Activated T-cell treated with anti-CD3 and anti-CD28 coated beads, Interleukin-2, amount 50 U/mL, for 1 hour (primary cell): Measurements from ENCODE around the gene RABGAP1L.
"Not testable (repeated sequence)": the region's sequence is repeated elsewhere in the genome, so short reads cannot be mapped to it uniquely, and the experiment has no call there.

ENCODE experiments used
- DNase-seq: peaks from one replicate; pipeline ENCODE4 v3.0.0-alpha.2; 2020

RABGAP1L gene

DNA sequence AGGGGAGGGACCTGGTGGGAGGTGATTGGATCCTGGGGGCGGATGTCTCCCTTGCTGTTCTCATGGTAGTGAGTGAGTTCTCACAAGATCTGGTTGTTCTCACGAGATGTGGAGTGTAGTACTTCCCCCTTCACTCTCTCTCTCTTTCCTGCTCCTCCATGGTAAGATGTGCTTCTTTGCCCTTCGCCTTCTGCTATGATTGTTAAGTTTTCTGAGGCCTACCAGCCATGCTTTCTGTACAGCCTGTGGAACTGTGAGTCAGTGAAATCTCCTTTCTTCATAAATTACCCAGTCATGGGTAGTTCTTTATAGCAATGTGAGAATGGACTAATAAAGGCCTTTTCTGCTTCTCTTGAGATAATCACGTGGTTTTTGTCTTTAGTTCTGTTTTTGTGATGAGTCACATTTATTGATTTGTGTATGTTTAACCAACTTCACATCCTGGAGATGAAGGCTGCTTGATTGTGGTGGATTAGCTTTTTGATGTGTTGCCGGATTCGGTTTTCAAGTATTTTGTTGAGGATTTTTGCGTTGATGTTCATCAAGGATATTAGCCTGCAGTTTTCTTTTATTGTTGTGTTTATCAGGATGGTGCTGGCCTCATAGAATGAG lies 45.5 kb downstream of the RABGAP1L start:
- DNase-seq, result no peak

DNA sequence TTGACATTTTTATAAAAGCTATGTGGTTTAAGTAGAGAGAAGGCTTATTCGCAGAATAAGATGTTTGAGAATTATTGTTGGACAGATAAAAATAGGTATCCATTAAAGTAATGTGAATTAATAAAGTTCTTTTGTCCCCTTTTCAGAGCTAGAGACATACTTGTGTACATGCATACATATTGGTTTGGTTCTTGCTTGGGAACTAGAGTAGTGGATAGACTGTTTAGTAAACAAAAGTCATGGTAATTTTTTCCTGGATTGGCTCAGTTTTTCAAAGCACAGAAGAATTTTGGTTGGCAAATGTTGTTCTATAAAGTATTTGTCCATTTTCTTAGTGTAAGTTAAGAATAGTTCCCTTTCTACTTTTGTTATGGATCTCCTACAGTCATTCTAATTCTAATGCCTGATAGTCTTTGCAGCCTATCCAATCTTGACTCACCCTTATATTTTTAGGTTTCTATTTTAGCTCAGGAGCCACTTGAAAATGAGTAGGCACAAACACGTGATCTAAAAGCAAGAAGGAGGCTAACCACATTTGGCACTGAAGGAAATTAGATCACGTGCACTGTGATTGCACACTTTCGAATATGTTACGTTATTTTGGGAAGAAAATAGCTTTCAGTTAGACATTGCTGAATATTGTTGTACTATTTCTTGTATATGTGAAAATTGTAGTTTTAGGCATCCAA lies 47.0 kb downstream of the RABGAP1L start:
- DNase-seq, result no peak

DNA sequence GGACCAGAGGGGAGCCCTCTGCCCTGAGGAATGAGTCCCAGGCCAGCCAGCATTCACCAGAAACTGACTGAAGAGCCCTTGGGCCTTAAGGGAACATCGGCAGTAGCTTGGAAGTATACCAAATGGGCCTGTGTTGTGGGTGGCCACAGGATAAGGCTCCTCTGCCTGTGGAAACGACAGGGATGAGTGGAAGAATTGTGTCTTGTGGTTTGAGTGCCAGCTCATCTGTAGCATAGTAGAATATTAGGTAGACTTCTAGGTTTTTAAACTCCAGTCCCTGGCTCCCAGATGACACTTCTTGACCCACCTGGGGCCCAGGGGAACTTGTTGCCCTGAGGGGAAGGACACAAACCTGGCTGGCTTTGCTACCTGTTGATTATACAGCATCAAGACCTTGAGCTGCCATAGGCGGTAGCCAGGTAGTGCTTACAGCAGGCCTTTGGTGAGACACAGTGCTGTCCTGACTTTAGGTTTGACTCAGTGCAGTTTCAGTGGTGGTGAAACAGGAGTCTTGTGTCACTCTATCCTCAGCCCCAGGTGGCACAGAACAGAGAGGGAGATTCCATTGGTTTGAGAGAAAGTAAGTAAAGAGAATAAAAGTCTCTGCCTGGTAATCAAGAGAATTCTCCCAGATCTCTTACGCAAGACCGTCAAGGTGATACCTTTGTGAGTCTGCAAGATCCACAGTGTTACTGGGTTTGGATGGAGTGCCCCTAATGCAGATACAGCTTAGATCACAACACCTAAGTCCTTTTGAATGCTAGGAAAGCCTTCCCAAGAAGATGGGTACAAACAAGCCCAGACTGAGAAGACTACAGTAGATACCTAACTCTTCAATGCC lies 50.2 kb downstream of the RABGAP1L start:
- no peak for DNase-seq

DNA sequence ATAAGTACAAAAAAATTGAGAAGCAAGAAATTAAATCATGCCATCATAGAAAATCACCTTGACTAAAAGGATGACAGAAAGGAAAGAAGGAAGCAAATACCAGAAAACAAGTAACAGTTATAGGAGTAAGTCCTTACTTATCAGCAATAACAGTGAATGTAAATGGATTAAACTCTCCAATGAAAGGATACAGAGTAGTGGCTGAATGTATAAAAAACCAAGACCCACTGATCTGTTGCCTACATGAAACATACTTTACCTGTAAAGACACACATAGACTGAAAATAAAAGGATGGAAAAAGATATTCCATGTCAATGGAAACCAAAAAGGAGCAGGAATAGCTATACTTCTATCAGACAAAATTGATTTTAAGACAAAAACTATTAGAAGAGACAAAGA lies 52.2 kb downstream of the RABGAP1L start:
- DNase-seq, result no peak

DNA sequence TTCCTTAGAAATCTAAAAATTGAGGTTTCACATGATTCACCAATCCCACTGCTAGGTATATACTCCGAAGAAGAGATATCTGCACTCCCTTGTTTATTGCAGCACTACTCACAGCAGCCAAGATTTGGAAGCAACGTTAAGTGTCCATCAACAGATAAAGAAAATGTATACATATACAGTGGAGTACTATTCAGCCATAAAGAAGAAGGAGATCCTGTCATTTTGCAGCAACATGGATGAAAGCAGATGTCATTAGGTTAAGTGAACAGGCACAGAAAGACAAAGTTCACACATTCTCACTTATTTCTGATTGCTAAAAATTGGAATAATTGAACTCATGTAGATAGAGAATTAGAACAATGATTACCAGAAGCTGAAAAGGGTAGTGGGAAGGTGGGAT lies 56.4 kb downstream of the RABGAP1L start:
- DNase-seq, result no peak

DNA sequence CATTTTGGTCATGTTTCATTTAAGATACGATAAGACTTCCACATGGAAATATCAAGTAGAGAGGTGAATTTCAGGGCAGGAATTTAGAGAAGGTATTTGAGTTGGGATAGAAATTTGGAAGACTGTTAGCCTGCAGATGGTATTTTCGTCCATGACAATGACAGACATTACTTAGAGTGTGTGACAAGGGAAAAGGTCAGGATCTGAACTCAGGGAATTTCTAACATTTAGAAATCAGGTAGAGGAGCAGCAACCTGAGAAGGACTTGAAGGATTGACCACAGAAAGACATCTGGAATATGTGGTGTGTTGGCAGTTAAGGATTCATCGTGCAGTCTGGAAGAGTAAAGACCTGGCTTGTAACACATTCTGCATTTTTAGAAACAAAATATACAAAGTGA lies 57.9 kb downstream of the RABGAP1L start:
- no peak for DNase-seq

DNA sequence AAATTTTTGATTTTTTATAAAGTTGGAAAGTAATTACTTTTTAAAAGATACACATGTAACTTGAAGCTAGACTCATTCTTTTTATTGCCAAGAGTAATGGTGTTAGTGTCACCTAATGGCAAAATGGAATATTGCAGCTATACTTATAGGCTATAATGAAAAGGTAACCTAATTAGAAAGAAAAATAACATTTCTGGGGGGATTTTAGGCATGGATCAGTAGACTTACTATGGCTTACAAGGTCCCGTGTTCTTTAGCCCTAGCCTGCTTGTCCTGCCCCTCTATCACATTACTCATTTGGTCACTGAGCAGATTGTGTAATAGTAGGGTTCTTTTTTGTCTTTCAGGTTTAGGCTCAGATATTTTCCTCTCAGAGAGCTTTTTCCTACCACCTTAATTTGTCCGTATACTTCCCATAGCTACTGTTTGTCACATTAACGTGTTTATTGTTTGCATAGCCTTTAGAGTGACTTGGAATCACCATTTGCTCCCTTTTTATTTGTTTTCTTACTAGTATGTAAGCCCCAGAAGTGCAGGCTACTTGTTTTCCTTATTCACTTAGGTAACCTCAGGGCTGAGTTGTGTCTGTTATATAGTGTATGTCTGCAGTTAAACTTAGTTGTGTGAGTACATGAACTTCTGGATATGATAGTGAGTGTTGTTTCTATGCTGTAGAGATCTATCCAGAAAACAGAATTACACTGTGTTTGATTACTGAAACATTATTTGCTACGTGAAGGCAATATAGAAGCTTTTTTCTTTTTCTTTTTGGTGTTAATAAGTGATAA lies 58.7 kb downstream of the RABGAP1L start:
- no peak for DNase-seq

DNA sequence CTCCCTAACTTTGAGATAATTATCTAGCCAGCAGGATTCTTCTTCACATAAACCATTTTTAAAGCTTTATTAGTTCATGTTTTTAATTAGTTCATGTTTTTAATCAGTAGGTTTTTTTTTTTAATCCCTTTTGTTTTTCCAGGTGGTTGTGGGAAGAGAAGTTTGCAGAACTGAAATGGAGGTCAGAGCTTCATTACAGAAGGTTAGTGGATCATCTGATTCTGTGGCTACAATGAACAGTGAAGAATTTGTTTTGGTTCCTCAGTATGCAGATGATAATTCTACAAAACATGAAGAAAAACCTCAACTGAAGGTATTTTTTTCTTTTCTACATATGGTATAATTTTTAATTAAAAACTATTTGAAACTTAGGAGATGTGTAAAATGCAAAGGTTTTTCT lies 59.7 kb downstream of the RABGAP1L start:
- DNase-seq, result no peak

DNA sequence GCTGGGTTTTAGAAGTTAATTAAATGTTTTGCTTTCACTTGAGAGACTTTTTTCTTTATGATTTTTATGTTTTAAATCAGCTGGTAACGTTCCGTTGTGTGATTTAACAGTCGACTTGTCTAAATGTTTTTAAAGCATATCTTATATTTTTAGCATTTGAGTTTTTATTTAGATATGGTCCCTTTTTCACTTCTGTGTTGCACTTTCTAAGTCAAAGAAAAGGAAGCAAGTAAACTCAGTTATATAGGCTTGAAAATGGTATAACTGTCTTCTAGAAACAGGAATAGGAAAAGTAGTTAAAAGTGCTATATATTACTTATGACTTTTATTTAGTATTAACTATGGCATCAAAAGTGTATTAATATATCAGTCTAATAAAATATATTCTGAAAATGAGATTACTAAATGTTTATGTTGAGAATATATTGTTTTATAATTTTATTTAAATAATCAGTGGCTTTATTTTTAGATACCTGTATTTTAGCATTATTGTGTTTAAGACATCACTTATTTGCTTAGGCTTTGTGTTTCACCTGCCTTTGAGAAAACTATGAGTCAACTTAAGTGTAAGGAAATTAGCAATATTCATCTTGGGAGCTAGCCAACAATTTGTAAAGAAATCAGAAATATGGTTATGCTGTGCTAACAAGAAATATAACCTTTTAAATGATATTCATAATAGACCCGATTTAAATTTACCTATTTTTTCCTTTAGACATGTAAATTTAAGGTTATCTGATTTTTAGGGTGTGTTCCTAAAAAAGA lies 60.5 kb downstream of the RABGAP1L start:
- DNase-seq, result no peak

- no peak for DNase-seq
These were observed 62.4 kb downstream of the RABGAP1L start for GRCh38 chr1:174221681-174222080.

- no peak for DNase-seq
These were observed 63.0 kb downstream of the RABGAP1L start for GRCh38 chr1:174222166-174222949.

DNA sequence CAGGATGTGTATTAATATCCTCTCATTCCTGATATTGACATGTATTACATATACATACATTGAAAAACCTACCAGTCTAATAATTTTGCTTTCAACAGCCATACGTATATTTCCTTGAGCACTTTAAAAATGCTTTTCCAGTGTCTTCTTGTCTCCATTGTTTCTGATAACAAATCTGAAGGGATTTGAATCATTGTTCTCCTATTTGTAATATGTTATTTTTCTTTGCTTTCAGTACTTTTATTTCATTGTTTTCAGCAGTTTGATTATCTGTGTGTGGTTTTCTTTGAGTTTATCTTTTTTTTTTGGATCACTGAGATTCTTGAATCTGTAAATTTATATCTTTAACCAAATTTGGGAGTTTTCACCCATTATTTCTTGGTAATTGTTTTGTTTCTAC lies 65.3 kb downstream of the RABGAP1L start:
- no peak for DNase-seq

DNA sequence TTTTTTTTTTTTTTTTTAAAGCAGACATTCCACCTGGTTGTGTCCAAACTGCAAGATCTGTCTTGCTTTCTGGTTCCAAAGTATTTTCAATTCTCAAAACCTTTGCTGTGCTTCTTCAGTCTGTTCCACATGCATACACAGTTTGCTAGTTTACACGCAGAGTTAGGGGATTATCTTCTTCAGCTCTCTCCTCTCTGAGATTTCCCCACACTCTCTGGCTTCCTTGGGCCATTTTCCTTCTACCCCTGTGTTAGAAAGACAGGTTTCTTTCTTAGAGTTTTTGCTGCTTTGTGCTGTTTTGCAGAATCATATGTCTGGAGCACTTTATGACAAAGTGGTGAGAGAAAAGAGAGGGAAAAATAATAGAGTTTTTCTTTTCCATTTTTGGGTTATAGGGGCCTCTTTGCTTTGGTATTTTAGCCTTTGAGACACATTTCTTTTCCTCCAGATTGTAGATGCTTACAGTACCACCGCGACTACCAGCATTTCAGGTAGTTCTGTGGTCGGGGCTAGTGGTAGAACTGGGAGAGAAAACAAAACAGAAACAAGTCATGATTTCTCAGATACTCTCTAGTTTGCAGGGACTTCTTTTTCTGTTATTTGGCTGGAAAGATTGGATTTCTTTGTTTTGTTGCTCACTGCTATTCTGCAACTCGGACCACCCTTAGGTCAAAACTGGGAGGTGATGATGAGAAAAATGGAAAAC lies 66.3 kb downstream of the RABGAP1L start:
- DNase-seq, result no peak

DNA sequence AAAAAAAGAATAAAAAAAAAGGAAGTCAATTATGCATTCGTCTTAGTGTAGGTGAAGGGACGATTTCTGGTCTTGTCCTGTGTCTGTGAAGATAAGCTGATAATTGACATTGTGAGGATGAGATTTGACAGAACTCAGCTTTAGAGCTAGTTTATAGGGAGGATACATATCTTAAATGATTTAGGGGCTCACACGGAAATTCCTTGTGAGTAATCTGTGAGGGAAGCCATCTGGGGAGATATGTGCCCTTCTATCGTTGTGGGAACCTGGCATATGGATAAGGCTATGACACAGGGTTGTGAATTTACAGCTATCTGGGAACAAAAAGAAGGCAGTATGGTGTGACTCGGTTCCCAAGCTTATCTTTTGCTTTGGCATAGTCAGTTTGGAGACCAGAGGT lies 71.1 kb downstream of the RABGAP1L start:
- DNase-seq, result no peak

DNA sequence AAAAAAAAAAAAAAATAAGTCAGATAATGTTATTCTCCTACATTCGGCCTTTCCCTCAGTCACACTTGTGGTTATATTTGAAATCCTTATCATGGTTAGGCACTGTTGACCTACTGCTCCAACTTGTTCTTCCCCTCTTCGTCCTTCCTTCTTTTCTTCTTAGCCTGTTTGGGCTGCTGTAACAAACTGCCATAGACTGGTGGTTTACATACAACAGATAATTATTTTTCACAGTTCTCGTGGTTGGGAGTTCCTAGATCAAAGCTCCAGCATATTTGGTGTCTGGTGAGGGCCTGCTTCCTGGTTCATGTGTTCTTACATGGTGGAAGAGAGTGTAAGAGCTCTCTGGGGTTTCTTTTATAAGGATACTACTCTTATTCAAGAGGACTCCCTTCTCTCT lies 73.4 kb downstream of the RABGAP1L start:
- no peak for DNase-seq

DNA sequence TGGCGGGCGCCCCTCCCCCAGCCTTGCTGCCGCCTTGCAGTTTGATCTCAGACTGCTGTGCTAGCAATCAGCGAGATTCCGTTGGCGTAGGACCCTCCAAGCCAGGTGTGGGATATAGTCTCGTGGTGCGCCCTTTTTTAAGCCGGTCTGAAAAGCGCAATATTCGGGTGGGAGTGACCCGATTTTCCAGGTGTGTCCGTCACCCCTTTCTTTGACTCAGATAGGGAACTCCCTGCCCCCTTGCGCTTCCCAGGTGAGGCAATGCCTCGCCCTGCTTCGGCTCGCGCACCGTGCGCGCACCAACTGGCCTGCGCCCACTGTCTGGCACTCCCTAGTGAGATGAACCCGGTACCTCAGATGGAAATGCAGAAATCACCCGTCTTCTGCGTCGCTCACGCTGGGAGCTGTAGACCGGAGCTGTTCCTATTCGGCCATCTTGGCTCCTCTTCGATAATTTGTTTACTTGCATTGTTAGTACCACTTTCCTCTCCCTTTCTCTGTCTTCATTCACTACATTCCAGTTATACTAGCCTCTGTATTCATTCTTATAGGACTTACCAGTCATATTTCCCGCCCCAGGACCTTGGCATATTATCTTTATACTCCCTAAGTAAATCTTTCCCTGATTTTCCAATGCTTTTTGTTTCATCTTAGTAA lies 79.7 kb downstream of the RABGAP1L start:
- DNase-seq, result not testable (repeated sequence)

GRCh38 chr1:174239541-174239940 lies 80.2 kb downstream of the RABGAP1L start:
- DNase-seq, result no peak

DNA sequence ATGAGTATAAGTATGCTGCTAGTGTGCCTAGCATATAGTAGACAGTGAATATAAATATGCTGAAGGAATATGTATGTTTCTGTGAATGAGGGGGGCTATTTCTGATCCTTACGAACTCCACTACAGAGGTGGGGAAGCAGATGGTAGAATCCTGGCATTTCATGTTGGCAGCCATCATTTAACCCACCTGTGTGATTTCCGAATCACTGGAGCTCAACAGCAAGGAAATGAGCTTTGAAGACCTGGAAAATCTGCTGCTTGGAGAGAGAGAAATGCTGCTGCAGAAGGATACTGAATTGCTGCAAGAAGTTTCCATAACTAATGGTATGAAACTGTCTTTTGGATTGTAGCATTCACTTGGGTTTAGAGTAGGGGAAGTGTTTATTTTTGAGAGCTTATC lies 83.5 kb downstream of the RABGAP1L start:
- no peak for DNase-seq

GRCh38 chr1:174243451-174244000 lies 84.2 kb downstream of the RABGAP1L start:
- DNase-seq, result no peak

DNA sequence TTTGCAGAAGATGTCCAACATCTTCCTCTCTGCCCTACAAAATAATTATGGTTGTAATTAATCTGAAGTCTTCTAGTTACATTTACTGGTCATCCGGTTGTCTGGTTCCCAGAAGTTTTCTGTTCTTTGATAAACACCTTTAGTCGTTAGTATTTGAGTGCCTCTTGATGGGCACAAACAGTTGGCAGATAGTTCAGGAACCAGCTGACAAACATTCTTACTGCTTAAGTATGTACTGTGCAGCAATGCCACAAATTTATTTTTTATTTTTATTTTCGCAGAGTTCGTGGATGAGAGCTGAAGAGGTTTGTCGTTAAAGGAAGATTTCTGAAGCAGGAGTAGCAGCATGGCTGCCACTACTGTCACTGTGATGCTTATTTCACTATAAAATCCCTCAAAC lies 84.7 kb downstream of the RABGAP1L start:
- no peak for DNase-seq
